ENCODE measurements around the gene VAMP8. TPM values are rescaled to one million over a fixed set of nuclear protein-coding genes. Genes with fewer than 3 reads are reported as not detected.

Gene VAMP8
- total and polyA plus RNA-seq, 2 of the 8 experiments (the other 6 are each of a cell fraction or from before 2014, with no cell fraction given): 34.4 to 69.7 TPM

GRCh38 chr2:85623991-85624390, 46.6 kb downstream of the VAMP8 start:
- no peaks in the 10 kb centered on the region for H3K27me3 ChIP-seq (replicated peaks in 1 of 4; ENCODE audit: control insufficient read depth in 3 of 4, extremely low read depth in 1 of 4, insufficient read depth in 3 of 4, low read length in 3 of 4)
- H3K9ac ChIP-seq (replicated peaks in 1 of 4; ENCODE audit: extremely low read depth in 1 of 4, low read depth in 3 of 4, low read length in 3 of 4): no peak overlapping the region
- peaks cover 37 to 89% (median 59%) of the 10 kb centered on the region in 4 experiments for H3K36me3 ChIP-seq (ENCODE audit: control insufficient read depth in 2 of 4, insufficient read depth in 4 of 4, low read length in 3 of 4)
- H3K4me2 ChIP-seq (ENCODE audit: insufficient read depth in 1 of 2, low read depth in 2 of 2, low read length in 2 of 2): no peak overlapping the region
- no peak overlapping the region for H3K23ac ChIP-seq (ENCODE audit: insufficient read length)
- H3K4me3 ChIP-seq (ENCODE audit: extremely low read depth in 1 of 4, insufficient read depth in 2 of 4, low read depth in 3 of 4, low read length in 4 of 4): no peak overlapping the region
- no peak overlapping the region for H2BK120ac ChIP-seq (replicated peaks; ENCODE audit: low read depth, low read length)
- H2AK5ac ChIP-seq (ENCODE audit: low read depth, low read length): no peak overlapping the region
- WGBS, 2 experiments (ENCODE audit: extremely low coverage in 1 of 2, insufficient coverage in 1 of 2, insufficient read length in 1 of 2, insufficient replicate concordance in 2 of 2, low coverage in 1 of 2, low lambda C conversion rate in 2 of 2, missing lambda C conversion rate in 1 of 2): 91% methylated on average over 5 of the region's 5 CpGs; no CpG with 5 or more reads in 1 of the 2 experiments
- no peak overlapping the region for H3K14ac ChIP-seq (ENCODE audit: insufficient read length)
- H4K91ac ChIP-seq (replicated peaks; ENCODE audit: insufficient read length, low read length): no peak overlapping the region
- H4K8ac ChIP-seq (ENCODE audit: extremely low read depth, insufficient read depth, low read length): no peak overlapping the region
- no peaks in the 10 kb centered on the region for H3K9me3 ChIP-seq (ENCODE audit: insufficient read depth in 2 of 2, low read depth in 1 of 2, low read length in 1 of 2)
- no peak overlapping the region for H4K5ac ChIP-seq (ENCODE audit: insufficient read length, low read depth, low read length)
- H2AFZ ChIP-seq (ENCODE audit: low read length): no peak overlapping the region
- POLR2A ChIA-PET (ENCODE audit: partially characterized antibody): no interaction called here
- DNase-seq (ENCODE audit: low read depth in 1 of 2, low spot score in 2 of 2) (no peak), FAIRE-seq (no peak)
- no peak overlapping the region for H2BK15ac ChIP-seq (ENCODE audit: low read length)
- H3K4ac ChIP-seq (replicated peaks; ENCODE audit: insufficient read length, low read depth, low read length): no peak overlapping the region
- no peak overlapping the region for H3K56ac ChIP-seq (replicated peaks; ENCODE audit: insufficient read length, low read depth, low read length)
- peaks cover 0 to 8% of the 10 kb centered on the region in 2 experiments; a peak in 2 of 4 replicates for H3K79me2 ChIP-seq (ENCODE audit: control insufficient read depth in 1 of 2, insufficient read depth in 2 of 2, low read length in 2 of 2)
- no peak overlapping the region for H2BK12ac ChIP-seq (ENCODE audit: low read depth, low read length)
- H3K18ac ChIP-seq (ENCODE audit: extremely low read depth, low read length): no peak overlapping the region
- H2BK5ac ChIP-seq (ENCODE audit: low read depth, low read length): no peak overlapping the region
- no peak overlapping the region for H2BK20ac ChIP-seq (ENCODE audit: low read length)
- no peak overlapping the region for H3K27ac ChIP-seq (ENCODE audit: low read depth, low read length)
- H3K23me2 ChIP-seq (ENCODE audit: low read depth, low read length): no peaks in the 10 kb centered on the region
- no peaks in the 10 kb centered on the region; the same call in 1 of the 2 replicates for H3K79me1 ChIP-seq (ENCODE audit: low read depth, low read length)
- CTCF ChIA-PET (ENCODE audit: partially characterized antibody): no interaction called here
- peaks cover 0 to 10% of the 10 kb centered on the region in 2 experiments for H4K20me1 ChIP-seq (replicated peaks in 1 of 2; ENCODE audit: control insufficient read depth in 1 of 2, insufficient read depth in 2 of 2, low read length in 2 of 2)
- no peaks in the 10 kb centered on the region for H3K4me1 ChIP-seq (replicated peaks in 1 of 4; ENCODE audit: control insufficient read depth in 3 of 4, insufficient read depth in 4 of 4, low read length in 3 of 4)
- TF ChIP-seq JUND (IDR thresholded peaks at IDR 0.05; ENCODE audit: low read length) (no peak), RBBP5 (IDR thresholded peaks at IDR 0.05; ENCODE audit: borderline replicate concordance, low read depth, low read length) (no peak)

Data from H1 (cell line).